Measurements from ENCODE around the gene MYOG. TPM values are rescaled to one million over a fixed set of nuclear protein-coding genes. Genes with fewer than 3 reads are reported as not detected.

The MYOG gene
- polyA plus RNA-seq, 1 donor (not counting 4 experiments of a cell fraction or from before 2014, with no cell fraction given): not detected

DNA sequence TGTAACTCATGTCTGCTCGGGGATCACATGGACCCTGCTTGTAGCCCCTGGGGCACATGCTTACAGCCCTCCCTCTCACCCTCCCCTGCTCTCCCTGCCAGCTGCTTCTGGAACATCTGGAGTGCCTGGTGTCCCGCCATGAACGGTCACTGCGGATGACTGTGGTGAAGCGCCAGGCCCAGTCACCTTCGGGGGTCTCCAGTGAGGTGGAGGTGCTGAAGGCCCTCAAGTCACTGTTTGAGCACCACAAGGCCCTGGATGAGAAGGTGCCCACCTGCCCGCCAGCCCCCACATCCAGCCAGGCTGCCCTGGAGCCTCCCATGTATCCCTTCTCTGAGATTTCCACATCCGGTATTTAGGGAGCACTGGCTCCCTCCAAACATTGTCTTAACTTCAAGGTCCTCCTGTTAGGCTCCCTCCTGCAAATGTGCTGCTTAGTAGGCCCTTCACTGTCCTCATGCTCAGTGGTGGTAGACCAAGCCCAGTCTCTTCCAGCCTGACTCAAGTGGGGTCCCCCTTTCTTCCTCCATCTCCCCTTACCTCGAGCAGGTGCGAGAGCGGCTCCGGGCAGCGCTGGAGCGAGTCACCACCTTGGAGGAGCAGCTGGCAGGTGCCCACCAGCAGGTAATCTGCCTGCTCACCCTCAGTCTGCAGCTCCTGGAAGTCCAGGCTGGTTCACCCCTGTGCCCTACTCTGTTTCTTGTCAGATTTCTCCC lies 41.8 kb downstream of the MYOG start:
- no peak overlapping the region for H3K9ac ChIP-seq (ENCODE audit: control insufficient read depth, extremely low read depth, insufficient read depth, low read length)
- dilution Hi-C loops (cut with MboI; ENCODE audit: extremely low pct_ligation_motif_present, low sequenced_read_pairs): loop anchor here (25.0 kb wide), 1 partner anchor 218 kb away; no protein-coding TSS in a partner anchor

DNA sequence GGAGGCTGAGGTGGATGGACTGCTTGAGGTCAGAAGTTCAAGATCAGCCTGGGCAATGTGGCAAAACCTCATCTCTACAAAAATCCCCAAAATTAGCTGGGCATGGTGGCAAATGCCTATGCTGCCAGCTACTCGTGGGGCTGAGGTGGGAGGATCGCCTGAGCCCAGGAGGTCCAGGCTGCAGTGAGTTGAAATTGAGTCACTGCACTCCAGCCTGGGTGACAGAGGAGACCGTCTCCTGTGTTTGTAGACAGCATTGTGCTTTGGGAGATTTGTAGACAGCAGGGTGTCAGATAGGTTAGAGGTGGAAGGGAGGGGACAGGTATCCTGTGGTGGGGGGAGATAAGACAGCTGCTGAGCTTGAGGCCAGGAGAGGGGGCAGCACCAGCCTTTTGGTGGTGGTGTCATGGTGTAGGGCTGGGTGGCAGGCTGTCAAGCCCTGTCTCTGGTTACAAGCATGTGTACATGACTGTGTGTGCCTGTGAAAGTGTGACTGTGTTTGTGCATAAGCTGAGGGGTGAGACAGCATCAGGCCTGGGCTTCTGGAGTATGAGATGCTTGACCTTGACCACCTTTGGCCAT lies 44.4 kb downstream of the MYOG start:
- Histone ChIP-seq H3K9me1 (ENCODE audit: control insufficient read depth, extremely low read depth, insufficient read depth, low read length) (no peaks in the 10 kb centered on the region), H3K9me3 (ENCODE audit: control insufficient read depth, low read depth, low read length) (no peaks in the 10 kb centered on the region), H4K20me1 (ENCODE audit: control insufficient read depth, extremely low read depth, insufficient read depth, low read length) (peaks cover 5% of the 10 kb centered on the region), H3K4me2 (ENCODE audit: control insufficient read depth, extremely low read depth, insufficient read depth, low read depth, low read length) (no peak overlapping the region), H3K27ac (ENCODE audit: control insufficient read depth, insufficient read depth, low read length) (no peak overlapping the region), H3K9ac (ENCODE audit: control insufficient read depth, extremely low read depth, insufficient read depth, low read length) (no peak overlapping the region), H3K27me3 (ENCODE audit: control insufficient read depth, extremely low read depth, insufficient read depth, low read length) (peaks cover 5% of the 10 kb centered on the region), H3K4me3 (ENCODE audit: control insufficient read depth in 2 of 3, extremely low read depth in 1 of 3, insufficient read depth in 2 of 3, low read depth in 1 of 3, low read length in 3 of 3) (no peak overlapping the region), H3K4me1 (ENCODE audit: control insufficient read depth, extremely low read depth, insufficient read depth, low read length) (peaks cover 23% of the 10 kb centered on the region), H2AFZ (ENCODE audit: control insufficient read depth, low read length) (no peak overlapping the region), H3K36me3 (ENCODE audit: control insufficient read depth in 2 of 2, extremely low read depth in 1 of 2, insufficient read depth in 2 of 2, low read length in 2 of 2) (peaks cover 0 to 5% of the 10 kb centered on the region in 2 experiments), H3K79me2 (ENCODE audit: control insufficient read depth, insufficient read depth, low read length) (no peaks in the 10 kb centered on the region)
- FAIRE-seq (no peak), DNase-seq (ENCODE audit: low read depth, low spot score) (no peak)
- TF ChIP-seq, protein P1, sequence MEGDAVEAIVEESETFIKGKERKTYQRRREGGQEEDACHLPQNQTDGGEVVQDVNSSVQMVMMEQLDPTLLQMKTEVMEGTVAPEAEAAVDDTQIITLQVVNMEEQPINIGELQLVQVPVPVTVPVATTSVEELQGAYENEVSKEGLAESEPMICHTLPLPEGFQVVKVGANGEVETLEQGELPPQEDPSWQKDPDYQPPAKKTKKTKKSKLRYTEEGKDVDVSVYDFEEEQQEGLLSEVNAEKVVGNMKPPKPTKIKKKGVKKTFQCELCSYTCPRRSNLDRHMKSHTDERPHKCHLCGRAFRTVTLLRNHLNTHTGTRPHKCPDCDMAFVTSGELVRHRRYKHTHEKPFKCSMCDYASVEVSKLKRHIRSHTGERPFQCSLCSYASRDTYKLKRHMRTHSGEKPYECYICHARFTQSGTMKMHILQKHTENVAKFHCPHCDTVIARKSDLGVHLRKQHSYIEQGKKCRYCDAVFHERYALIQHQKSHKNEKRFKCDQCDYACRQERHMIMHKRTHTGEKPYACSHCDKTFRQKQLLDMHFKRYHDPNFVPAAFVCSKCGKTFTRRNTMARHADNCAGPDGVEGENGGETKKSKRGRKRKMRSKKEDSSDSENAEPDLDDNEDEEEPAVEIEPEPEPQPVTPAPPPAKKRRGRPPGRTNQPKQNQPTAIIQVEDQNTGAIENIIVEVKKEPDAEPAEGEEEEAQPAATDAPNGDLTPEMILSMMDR (optimal IDR thresholded peaks at IDR 0.05 in 1 of 3, IDR thresholded peaks at IDR 0.05 in 1 of 3, conservative IDR thresholded peaks at IDR 0.05 in 1 of 3; ENCODE audit: extremely low read depth in 1 of 3, insufficient read depth in 2 of 3, low read length in 3 of 3): no peak
- dilution Hi-C loops (cut with MboI; ENCODE audit: extremely low pct_ligation_motif_present, low sequenced_read_pairs): loop anchor here (25.0 kb wide), 1 partner anchor 221 kb away; no protein-coding TSS in a partner anchor

More for the DNA sequence above, 41.8 kb downstream of the MYOG start:
- no peaks in the 10 kb centered on the region for H3K27me3 ChIP-seq (ENCODE audit: control insufficient read depth, extremely low read depth, insufficient read depth, low read length)
- peaks cover 0 to 5% of the 10 kb centered on the region in 2 experiments for H3K36me3 ChIP-seq (ENCODE audit: control insufficient read depth in 2 of 2, extremely low read depth in 1 of 2, insufficient read depth in 2 of 2, low read length in 2 of 2)
- TF ChIP-seq EZH2 (IDR thresholded peaks at IDR 0.05; ENCODE audit: low read length): no peak
- TF ChIP-seq, protein P1 (optimal IDR thresholded peaks at IDR 0.05 in 1 of 3, IDR thresholded peaks at IDR 0.05 in 1 of 3, conservative IDR thresholded peaks at IDR 0.05 in 1 of 3; ENCODE audit: extremely low read depth in 1 of 3, insufficient read depth in 2 of 3, low read length in 3 of 3): no peak
- no peak overlapping the region for H3K27ac ChIP-seq (ENCODE audit: control insufficient read depth, insufficient read depth, low read length)
- H3K9me3 ChIP-seq (ENCODE audit: control insufficient read depth, low read depth, low read length): no peaks in the 10 kb centered on the region
- DNase-seq (ENCODE audit: low read depth, low spot score) (no peak), FAIRE-seq (no peak)
- H4K20me1 ChIP-seq (ENCODE audit: control insufficient read depth, extremely low read depth, insufficient read depth, low read length): peaks cover 5% of the 10 kb centered on the region
- no peak overlapping the region for H3K4me3 ChIP-seq (ENCODE audit: control insufficient read depth in 2 of 3, extremely low read depth in 1 of 3, insufficient read depth in 2 of 3, low read depth in 1 of 3, low read length in 3 of 3)
- H3K9me1 ChIP-seq (ENCODE audit: control insufficient read depth, extremely low read depth, insufficient read depth, low read length): no peaks in the 10 kb centered on the region
- no peak overlapping the region for H2AFZ ChIP-seq (ENCODE audit: control insufficient read depth, low read length)
- H3K79me2 ChIP-seq (ENCODE audit: control insufficient read depth, insufficient read depth, low read length): no peaks in the 10 kb centered on the region
- H3K4me2 ChIP-seq (ENCODE audit: control insufficient read depth, extremely low read depth, insufficient read depth, low read depth, low read length): no peak overlapping the region
- peaks cover 19% of the 10 kb centered on the region for H3K4me1 ChIP-seq (ENCODE audit: control insufficient read depth, extremely low read depth, insufficient read depth, low read length)
